Keratinocyte (primary cell): Measurements from ENCODE around the gene OVAAL. TPM values are rescaled to one million over a fixed set of nuclear protein-coding genes. Genes with fewer than 3 reads are reported as not detected.

Experiments used
- DNase-seq: peaks from one replicate; pipeline ENCODE4 v3.0.0-alpha.2; 2011; ENCODE audit warnings: low read depth, missing footprints, low spot score
- FAIRE-seq: peaks from 2 replicates; lab custom pipeline; 2011; peaks lifted over from hg19 to GRCh38; lab: Jason Lieb, UNC
- H2AFZ ChIP-seq: 2 replicates; pipeline ENCODE4 v1.6.0; 2012; ENCODE audit warnings: low read length, control low read depth, inconsistent platforms; ENCODE audit not compliant: control insufficient read depth
- H3K27ac ChIP-seq: 2 replicates; pipeline ENCODE4 v1.5.1; 2011; ENCODE audit warnings: low read length; ENCODE audit not compliant: control insufficient read depth, insufficient read depth
- H3K27me3 ChIP-seq: 3 replicates; pipeline ENCODE4 v1.6.0; 2011; ENCODE audit warnings: low read length; ENCODE audit not compliant: control insufficient read depth, insufficient read depth; ENCODE audit errors: extremely low read depth
- H3K36me3 ChIP-seq, 2 experiments: 2 replicates in 1 of 2; 3 replicates in 1 of 2; pipeline ENCODE4 v1.5.1; 2011; ENCODE audit warnings: low read length in 2 of 2, mild to moderate bottlenecking in 1 of 2; ENCODE audit not compliant: control insufficient read depth in 2 of 2, insufficient read depth in 2 of 2; ENCODE audit errors: extremely low read depth in 1 of 2
- H3K4me1 ChIP-seq: 3 replicates; pipeline ENCODE4 v1.5.1; 2011; ENCODE audit warnings: low read length; ENCODE audit not compliant: control insufficient read depth, insufficient read depth; ENCODE audit errors: extremely low read depth
- H3K4me2 ChIP-seq: 3 replicates; pipeline ENCODE4 v1.6.0; 2011; ENCODE audit warnings: low read depth, low read length; ENCODE audit not compliant: control insufficient read depth, insufficient read depth; ENCODE audit errors: extremely low read depth
- H3K4me3 ChIP-seq, 3 experiments: fragments of 200-600 bp in 1 of 3; sonication (generic) in 1 of 3; 2 replicates in 2 of 3; 3 replicates in 1 of 3; pipeline ENCODE4 v1.5.1; 2011 to 2016; ENCODE audit warnings: low read length in 3 of 3, mild to moderate bottlenecking in 3 of 3, control low read depth in 2 of 3, inconsistent platforms in 1 of 3, low read depth in 1 of 3, mixed read lengths in 1 of 3, mixed run types in 1 of 3, moderate library complexity in 1 of 3; ENCODE audit not compliant: control insufficient read depth in 2 of 3, insufficient read depth in 2 of 3; ENCODE audit errors: extremely low read depth in 1 of 3
- H3K79me2 ChIP-seq: 2 replicates; pipeline ENCODE4 v1.6.0; 2012; ENCODE audit warnings: low read length; ENCODE audit not compliant: control insufficient read depth, insufficient read depth
- H3K9ac ChIP-seq: 3 replicates; pipeline ENCODE4 v1.6.0; 2011; ENCODE audit warnings: low read length; ENCODE audit not compliant: control insufficient read depth, insufficient read depth; ENCODE audit errors: extremely low read depth
- H3K9me1 ChIP-seq: 3 replicates; pipeline ENCODE4 v1.6.0; 2011; ENCODE audit warnings: low read length; ENCODE audit not compliant: control insufficient read depth, insufficient read depth; ENCODE audit errors: extremely low read depth
- H3K9me3 ChIP-seq: 2 replicates; pipeline ENCODE4 v1.5.1; 2012; ENCODE audit warnings: low read depth, low read length; ENCODE audit not compliant: control insufficient read depth
- H4K20me1 ChIP-seq: 3 replicates; pipeline ENCODE4 v1.6.0; 2011; ENCODE audit warnings: low read length; ENCODE audit not compliant: control insufficient read depth, insufficient read depth; ENCODE audit errors: extremely low read depth
- CTCF ChIP-seq, 3 experiments: IDR thresholded peaks in 1 of 3; conservative IDR thresholded peaks in 1 of 3; optimal IDR thresholded peaks in 1 of 3; 2 replicates in 2 of 3; 3 replicates in 1 of 3; pipeline versions ENCODE3 to v1.5.1; 2011; ENCODE audit warnings: low read length in 3 of 3, mild to moderate bottlenecking in 3 of 3, moderate library complexity in 2 of 3, control low read depth in 1 of 3, inconsistent platforms in 1 of 3; ENCODE audit not compliant: insufficient read depth in 2 of 3; ENCODE audit errors: extremely low read depth in 1 of 3
- EZH2 ChIP-seq: IDR thresholded peaks from one replicate; pipeline ENCODE4 v1.6.1; 2012; ENCODE audit warnings: inconsistent platforms, mild to moderate bottlenecking, low read length, moderate library complexity
- dilution Hi-C: fragments of 300-500 bp; cut with MboI; formaldehyde crosslinking; loops from one replicate; pipeline ENCODE4 v1.7.0; 2020; ENCODE audit warnings: low sequenced_read_pairs; ENCODE audit not compliant: extremely low pct_ligation_motif_present
- polyA plus RNA-seq, 5 experiments: library from polyadenylated mRNA; depleted of rRNA in 3 of 5; stranded (reverse) in 3 of 5; stranded (forward) in 1 of 5; unstranded in 1 of 5; fragments of >200 nt; gene quantifications; 1 replicate in 1 of 5; 2 replicates in 3 of 5; 3 replicates in 1 of 5; pipeline versions ENCODE4 v1.2.1 to v1.2.3, GENCODE V29; 2011 to 2012; ENCODE audit warnings: missing spikeins in 2 of 5, low read depth in 1 of 5, low replicate concordance in 1 of 5

The OVAAL gene
- polyA plus RNA-seq, 1 donor (not counting 4 experiments of a cell fraction or from before 2014, with no cell fraction given): not detected

- Histone ChIP-seq H3K4me3 (no peak overlapping the region), H3K4me1 (no peaks in the 10 kb centered on the region), H3K9me3 (no peaks in the 10 kb centered on the region), H4K20me1 (no peaks in the 10 kb centered on the region), H3K79me2 (no peaks in the 10 kb centered on the region), H3K36me3 (no peaks in the 10 kb centered on the region), H3K9ac (no peak overlapping the region), H3K27me3 (no peaks in the 10 kb centered on the region), H3K4me2 (no peak overlapping the region), H2AFZ (no peak overlapping the region), H3K27ac (no peak overlapping the region), H3K9me1 (no peaks in the 10 kb centered on the region)
- TF ChIP-seq EZH2: no peak
- no peak for TF ChIP-seq CTCF (optimal IDR thresholded peaks at IDR 0.05 in 1 of 3, IDR thresholded peaks at IDR 0.05 in 1 of 3, conservative IDR thresholded peaks at IDR 0.05 in 1 of 3; ENCODE audit: extremely low read depth in 1 of 3, insufficient read depth in 2 of 3, low read length in 3 of 3)
- dilution Hi-C loops: no loop called here
- no peak for DNase-seq
- FAIRE-seq: no peak
Observed at GRCh38 chr1:180536821-180537372, 21.9 kb upstream of the OVAAL start.

- no peak overlapping the region for H2AFZ ChIP-seq
- H3K79me2 ChIP-seq: no peaks in the 10 kb centered on the region
- no peaks in the 10 kb centered on the region for H3K9me3 ChIP-seq
- no peaks in the 10 kb centered on the region for H3K9me1 ChIP-seq
- H3K27ac ChIP-seq: no peak overlapping the region
- TF ChIP-seq EZH2 (no peak), CTCF (optimal IDR thresholded peaks at IDR 0.05 in 1 of 3, IDR thresholded peaks at IDR 0.05 in 1 of 3, conservative IDR thresholded peaks at IDR 0.05 in 1 of 3; ENCODE audit: extremely low read depth in 1 of 3, insufficient read depth in 2 of 3, low read length in 3 of 3) (no peak)
- DNase-seq (no peak), FAIRE-seq (no peak)
- no peaks in the 10 kb centered on the region for H3K4me1 ChIP-seq
- dilution Hi-C loops: no loop called here
- no peak overlapping the region for H3K4me2 ChIP-seq
- no peak overlapping the region for H3K4me3 ChIP-seq
- H3K9ac ChIP-seq: no peak overlapping the region
- H4K20me1 ChIP-seq: no peaks in the 10 kb centered on the region
- H3K36me3 ChIP-seq: no peaks in the 10 kb centered on the region
- no peaks in the 10 kb centered on the region for H3K27me3 ChIP-seq
Observed at GRCh38 chr1:180539136-180539535, 19.6 kb upstream of the OVAAL start.
